GM21529 (cell line): ENCODE results near the gene RPH3AL.
"Not testable (repeated sequence)": the region's sequence is repeated elsewhere in the genome, so short reads cannot be mapped to it uniquely, and the experiment has no call there.

Experiments
- ATAC-seq: cut with Tn5 transposase; IDR thresholded peaks from one replicate; pipeline ENCODE4 v1.9.1; 2021; ENCODE audit not compliant: unreplicated experiment

The RPH3AL gene

GRCh38 chr17:227078-227945 lies 125.3 kb downstream of the RPH3AL start:
- ATAC-seq: no peak

DNA sequence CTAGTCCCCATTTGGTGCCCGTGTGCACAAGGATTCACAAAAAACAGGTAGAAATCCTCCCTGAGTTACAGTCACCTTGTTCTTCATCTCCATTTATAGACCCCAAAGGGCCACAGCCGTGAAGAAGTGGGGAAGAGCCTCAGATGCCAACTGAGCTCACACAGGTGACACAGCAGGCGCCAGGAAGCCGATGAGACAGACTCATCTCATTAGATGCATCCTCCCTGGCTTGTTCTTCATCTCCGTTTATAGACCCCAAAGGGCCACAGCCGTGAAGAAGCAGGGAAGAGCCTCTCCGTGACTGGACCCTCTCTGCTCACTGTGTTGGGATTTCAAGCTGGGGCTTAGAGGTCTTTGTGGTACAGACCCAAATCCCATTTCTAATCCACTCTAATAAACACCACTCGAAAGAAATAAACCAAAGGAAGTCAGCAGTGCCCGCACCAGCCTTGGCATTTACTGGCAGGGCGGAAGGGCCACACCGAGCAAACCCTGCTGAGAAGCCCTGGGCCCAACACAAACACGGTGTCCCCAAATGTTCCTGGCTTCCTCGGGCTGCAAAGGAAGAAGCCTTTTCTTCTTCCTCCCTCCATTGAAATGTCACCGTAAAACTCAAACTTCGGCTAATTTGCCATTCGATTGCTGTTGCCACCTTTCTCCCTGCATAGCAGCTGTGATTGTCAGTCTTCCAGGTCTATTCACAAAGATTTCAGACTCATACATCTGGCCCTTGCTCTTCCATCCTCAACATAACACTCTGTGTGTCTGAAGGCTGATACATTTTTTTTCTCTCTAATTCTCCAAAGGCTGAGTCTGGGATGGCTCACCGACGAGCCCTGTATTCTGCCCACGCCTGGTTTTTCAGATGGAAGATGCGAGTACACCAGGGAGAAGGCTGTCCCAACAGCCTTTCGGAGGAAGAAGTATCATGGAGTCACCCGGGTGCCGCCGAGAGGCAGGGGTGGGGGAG lies 126.2 kb downstream of the RPH3AL start:
- ATAC-seq: no peak

- no peak for ATAC-seq
These were observed 127.1 kb downstream of the RPH3AL start for GRCh38 chr17:225551-225950.

DNA sequence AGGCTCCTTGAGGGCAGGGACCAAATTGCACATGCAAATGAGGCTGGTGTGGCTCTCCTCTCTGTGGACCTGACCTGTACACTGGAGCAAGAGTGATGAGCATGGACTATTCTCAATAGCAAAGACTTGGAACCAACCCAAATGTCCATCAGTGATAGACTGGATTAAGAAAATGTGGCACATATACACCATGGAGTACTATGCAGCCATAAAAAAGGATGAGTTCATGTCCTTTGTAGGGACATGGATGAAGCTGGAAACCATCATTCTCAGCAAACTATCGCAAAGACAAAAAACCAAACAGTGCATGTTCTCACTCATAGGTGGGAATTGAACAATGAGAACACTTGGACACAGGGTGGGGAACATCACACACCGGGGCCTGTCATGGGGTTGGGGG lies 128.0 kb downstream of the RPH3AL start:
- ATAC-seq: not testable (repeated sequence)

DNA sequence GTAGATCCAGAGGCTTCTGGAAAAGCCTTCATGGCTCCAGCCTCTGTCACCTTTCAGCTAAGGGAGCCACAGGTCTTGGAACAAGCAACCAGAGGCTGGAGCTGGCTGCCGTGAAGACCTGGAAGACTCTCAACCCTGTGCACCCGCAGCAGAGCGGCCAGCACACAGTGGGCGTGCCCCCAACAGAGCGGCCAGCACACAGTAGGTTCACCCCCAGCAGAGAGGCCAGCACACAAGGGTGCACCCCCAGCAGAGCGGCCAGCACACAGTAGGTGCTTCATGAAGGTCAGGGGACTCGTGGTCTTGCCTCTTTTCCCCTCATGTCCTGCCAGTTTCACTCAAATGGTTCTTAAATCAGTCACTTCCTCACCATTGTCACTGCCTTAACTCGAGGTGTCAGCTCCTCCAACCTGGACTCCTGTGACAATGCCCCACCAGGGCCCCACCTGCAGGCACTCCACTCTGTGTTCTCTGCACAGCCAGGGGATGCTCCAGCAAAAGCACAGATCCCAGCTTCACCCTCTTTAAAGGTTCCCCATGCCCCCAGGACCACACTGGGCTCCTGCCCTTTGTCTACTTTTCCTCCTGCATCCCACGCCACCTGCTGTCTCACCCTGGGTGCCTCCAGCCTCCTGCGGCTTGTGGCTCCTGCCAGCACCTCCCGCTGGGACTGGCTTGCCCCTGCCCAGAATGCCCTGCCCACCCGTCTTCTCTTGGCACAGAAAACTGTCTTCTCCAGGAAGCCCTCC lies 128.7 kb downstream of the RPH3AL start:
- no peak for ATAC-seq

DNA sequence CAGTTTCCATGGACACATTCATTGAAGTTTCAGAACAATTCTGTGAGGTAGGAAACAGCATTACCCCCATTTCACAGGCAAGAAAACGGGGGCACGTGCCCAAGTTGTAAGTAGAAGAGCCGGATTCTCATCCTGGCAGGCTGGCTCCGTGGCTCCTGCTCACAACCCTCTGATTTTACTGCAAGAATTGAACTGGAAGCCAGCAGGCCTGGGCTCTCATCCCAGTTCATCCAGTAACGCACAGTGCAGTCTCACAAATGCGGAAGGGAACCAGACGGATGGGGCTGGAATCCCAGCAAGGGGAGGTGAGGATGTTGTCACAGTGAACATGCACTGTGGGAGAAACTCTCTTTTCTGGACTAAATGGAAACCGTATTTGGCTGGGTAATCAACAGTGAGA lies 130.4 kb downstream of the RPH3AL start:
- ATAC-seq: no peak

GRCh38 chr17:219696-220095 lies 132.9 kb downstream of the RPH3AL start:
- no peak for ATAC-seq

- no peak for ATAC-seq
These were observed 134.0 kb downstream of the RPH3AL start for GRCh38 chr17:218432-219110.

GRCh38 chr17:216625-217024 lies 136.0 kb downstream of the RPH3AL start:
- ATAC-seq: no peak

DNA sequence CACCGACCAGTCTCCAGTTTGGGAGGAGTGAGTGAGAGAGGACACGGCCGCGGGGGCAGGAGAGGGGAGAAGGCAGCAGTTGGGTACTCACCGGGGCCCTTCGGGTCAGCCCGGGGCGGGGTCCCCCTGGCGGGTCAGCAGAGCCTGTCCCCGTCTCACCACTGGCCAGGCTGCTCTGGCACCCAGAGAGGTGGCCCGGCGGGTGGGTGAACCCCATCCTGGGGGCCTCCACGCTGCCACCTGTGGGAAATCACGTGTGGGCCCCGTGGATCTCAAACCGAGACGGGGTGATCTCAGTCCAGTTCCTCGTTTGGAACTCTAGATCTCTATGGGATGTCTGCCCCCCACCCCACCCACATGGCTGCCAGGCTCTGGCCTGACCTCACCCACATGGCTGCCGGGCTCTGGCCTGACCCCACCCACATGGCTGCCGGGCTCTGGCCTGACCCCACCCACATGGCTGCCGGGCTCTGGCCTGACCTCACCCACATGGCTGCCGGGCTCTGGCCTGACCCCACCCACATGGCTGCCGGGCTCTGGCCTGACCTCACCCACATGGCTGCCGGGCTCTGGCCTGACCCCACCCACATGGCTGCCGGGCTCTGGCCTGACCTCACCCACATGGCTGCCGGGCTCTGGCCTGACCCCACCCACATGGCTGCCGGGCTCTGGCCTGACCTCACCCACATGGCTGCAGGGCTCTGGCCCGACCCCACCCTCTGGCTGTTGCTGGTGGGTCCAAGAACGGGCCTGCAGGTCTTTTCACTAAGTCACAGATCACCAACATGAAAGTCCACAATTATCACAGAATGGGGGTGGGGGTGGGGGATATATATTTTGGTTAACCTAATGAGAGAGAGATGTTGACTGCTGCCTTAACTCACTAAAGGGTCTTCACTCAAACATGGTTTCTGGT lies 136.8 kb downstream of the RPH3AL start:
- ATAC-seq: not testable (repeated sequence)

- ATAC-seq: no peak
These were observed 137.7 kb downstream of the RPH3AL start for GRCh38 chr17:214881-215331.

DNA sequence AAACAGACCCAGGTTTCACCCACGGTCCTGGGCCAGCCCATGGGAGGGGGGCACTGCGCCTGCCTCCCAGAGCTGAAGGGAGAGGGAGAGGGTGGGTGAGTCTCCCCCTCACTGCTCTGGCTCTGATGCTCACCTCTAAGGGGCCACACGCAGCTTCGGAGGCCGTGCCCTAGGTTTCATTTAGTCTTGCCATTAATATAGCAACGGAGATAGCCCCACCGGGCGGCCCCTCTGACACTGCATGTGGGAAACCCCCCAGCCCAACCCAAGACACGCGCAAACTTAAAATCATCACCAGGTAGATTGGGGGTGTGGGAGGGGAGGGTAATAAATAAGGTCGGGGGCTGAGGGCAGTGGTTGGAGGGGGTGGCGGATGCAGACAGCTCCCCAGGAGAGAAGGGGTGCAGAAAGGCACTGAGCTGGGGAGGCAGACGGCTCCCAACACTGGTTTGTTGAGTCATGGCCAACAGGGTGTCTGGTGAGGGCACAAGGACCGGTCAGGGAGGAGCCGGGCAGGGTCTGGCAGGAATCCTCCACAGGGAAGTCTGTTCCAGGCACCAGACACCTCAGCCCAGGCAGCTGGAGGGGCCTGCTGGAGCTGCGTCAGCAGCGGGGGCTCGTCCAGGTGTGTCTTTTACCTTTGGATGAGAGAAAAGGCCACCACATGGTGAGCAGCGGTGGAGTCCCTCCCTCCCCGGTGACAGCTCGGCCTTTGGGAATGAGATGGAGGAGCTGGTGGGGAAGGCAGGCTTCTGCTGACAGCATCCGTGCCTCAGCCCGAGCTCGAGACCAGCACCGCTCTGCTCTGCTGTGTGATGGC lies 139.1 kb downstream of the RPH3AL start:
- ATAC-seq: no peak

GRCh38 chr17:210402-210801 lies 142.2 kb downstream of the RPH3AL start:
- no peak for ATAC-seq

- no peak for ATAC-seq
These were observed 144.2 kb downstream of the RPH3AL start for GRCh38 chr17:208429-208828.

DNA sequence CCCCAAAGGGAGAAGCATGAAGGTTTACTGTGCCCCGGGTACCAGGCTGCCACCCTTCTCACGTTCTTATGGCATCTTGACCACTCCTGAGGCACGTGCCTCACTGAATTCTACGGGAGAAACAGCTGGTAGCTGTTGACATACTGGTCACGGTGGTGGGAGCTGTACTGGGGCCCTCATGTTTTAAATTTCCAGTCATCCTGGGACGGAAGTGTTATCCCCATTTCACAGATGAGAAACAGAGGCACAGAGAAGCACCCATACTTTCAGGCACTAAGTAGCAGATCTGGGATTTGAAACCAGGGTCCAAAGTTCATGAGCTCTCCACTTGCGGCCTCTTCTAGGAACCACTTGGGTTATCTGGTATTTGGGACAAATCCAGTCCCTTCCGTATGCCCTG lies 144.8 kb downstream of the RPH3AL start:
- ATAC-seq: no peak

DNA sequence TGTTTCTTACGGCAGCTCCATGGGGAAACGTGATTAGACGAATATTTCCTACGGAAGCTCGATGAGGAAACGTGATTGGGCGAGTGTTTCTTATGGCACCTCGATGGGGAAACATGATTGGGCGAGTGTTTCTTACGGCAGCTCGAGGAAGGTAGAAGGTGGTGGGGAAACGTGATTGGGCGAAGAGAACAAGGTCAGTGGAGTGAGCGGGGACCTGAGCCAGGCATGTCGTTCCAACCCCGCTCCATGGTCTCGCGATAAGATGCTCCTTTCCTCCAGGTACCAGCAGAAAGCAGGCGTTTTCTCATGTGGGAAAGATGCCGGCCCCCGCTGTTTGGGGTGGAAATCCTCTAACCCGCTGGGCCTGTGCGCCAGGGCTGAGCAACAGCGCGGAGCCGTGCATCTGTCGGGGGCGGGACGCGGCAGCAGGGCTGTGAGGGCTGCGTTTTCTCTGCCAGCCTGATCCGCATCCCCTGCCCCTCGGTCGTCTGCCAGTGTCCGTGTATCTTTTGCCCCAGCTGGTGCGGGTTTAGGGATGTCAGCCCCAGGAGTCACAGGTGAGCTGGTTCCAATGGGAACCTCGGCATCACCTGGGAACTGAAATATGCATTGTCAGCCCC lies 145.6 kb downstream of the RPH3AL start:
- no peak for ATAC-seq

DNA sequence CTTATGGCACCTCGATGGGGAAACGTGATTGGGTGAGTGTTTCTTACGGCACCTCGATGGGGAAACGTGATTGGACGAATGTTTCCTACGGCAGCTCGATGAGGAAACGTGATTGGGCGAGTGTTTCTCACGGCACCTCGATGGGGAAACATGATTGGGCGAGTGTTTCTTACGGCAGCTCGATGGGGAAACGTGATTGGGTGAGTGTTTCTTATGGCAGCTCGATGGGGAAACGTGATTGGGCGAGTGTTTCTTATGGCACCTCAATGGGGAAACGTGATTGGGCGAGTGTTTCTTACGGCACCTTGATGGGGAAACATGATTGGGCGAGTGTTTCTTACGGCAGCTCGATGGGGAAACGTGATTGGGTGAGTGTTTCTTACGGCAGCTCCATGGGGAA lies 146.1 kb downstream of the RPH3AL start:
- ATAC-seq: not testable (repeated sequence)

GRCh38 chr17:205817-206216 lies 146.8 kb downstream of the RPH3AL start:
- ATAC-seq: no peak
